GM18502 (cell line): ENCODE measurements around the gene KIF3A.

ENCODE experiments used
- ATAC-seq: cut with Tn5 transposase; IDR thresholded peaks from one replicate; pipeline ENCODE4 v1.9.1; 2021; ENCODE audit warnings: mild to moderate bottlenecking; ENCODE audit not compliant: unreplicated experiment, poor library complexity

KIF3A gene

GRCh38 chr5:132736853-132737833 is at the start of gene KIF3A:
TSS of gene KIF3A (minus strand) at chr5:132737546. CDS start at chr5:132737419, 127 bp downstream.
- peak; percentile 92 for ATAC-seq

GRCh38 chr5:132787076-132787475 is 49.7 kb upstream of the KIF3A start:
- no peak for ATAC-seq

- no peak for ATAC-seq
These were observed 48.5 kb upstream of the KIF3A start for GRCh38 chr5:132785864-132786263.

GRCh38 chr5:132785365-132785764 is 48.0 kb upstream of the KIF3A start:
- ATAC-seq, result no peak

GRCh38 chr5:132782101-132782500 is 44.8 kb upstream of the KIF3A start:
- ATAC-seq, result no peak

- no peak for ATAC-seq
These were observed 43.7 kb upstream of the KIF3A start for GRCh38 chr5:132781029-132781428.

GRCh38 chr5:132780577-132780976 is 43.2 kb upstream of the KIF3A start:
- ATAC-seq, result no peak

- no peak for ATAC-seq
These were observed 42.6 kb upstream of the KIF3A start for GRCh38 chr5:132779961-132780360.

- no peak for ATAC-seq
These were observed 41.5 kb upstream of the KIF3A start for GRCh38 chr5:132778856-132779255.

GRCh38 chr5:132778129-132778528 is 40.8 kb upstream of the KIF3A start:
- no peak for ATAC-seq

- ATAC-seq, result peak; percentile 61
These were observed 40.1 kb upstream of the KIF3A start, which contains the start of gene SEPTIN8 for GRCh38 chr5:132777209-132778069. TSS of gene SEPTIN8 (minus strand) at chr5:132777239. CDS start at chr5:132777137, 102 bp downstream.

- no peak for ATAC-seq
These were observed 39.5 kb upstream of the KIF3A start for GRCh38 chr5:132776938-132777208.

GRCh38 chr5:132776131-132776937 is 39.0 kb upstream of the KIF3A start:
- peak; percentile 26 for ATAC-seq

- ATAC-seq, result no peak
These were observed 38.2 kb upstream of the KIF3A start for GRCh38 chr5:132775476-132775961.

- no peak for ATAC-seq
These were observed 37.5 kb upstream of the KIF3A start for GRCh38 chr5:132774896-132775295.

- no peak for ATAC-seq
These were observed 37.1 kb upstream of the KIF3A start for GRCh38 chr5:132774406-132774805.

GRCh38 chr5:132773601-132774355 is 36.4 kb upstream of the KIF3A start:
- no peak for ATAC-seq

- no peak for ATAC-seq
These were observed 35.8 kb upstream of the KIF3A start for GRCh38 chr5:132773114-132773513.

GRCh38 chr5:132772291-132773070 is 35.1 kb upstream of the KIF3A start:
- no peak for ATAC-seq
